Uterus (tissue), 4 donors: ENCODE results near the gene ADGRF5. TPM values are rescaled to one million over a fixed set of nuclear protein-coding genes. Genes with fewer than 3 reads are reported as not detected.

Experiments used
- DNase-seq, 2 donors: peaks; one replicate each; pipeline ENCODE4 v3.0.0-alpha.2; 2019 to 2020
- H3K27ac ChIP-seq, 2 donors: fragments of 200-600 bp; sonication (generic); 1 replicate in 1 of 2; 2 replicates in 1 of 2; pipeline ENCODE4 v1.5.1; 2016 to 2018
- H3K27me3 ChIP-seq, 2 donors: fragments of 200-600 bp; sonication (generic); one replicate each; pipeline ENCODE4 v1.5.1; 2018 to 2019; ENCODE audit warnings: control low read depth in 1 of 2
- H3K36me3 ChIP-seq, 2 donors: fragments of 200-600 bp; sonication (generic); one replicate each; pipeline ENCODE4 v1.5.1; 2019; ENCODE audit warnings: control low read depth in 1 of 2
- H3K4me1 ChIP-seq, 2 donors: fragments of 200-600 bp; sonication (generic); one replicate each; pipeline ENCODE4 v1.5.1; 2018 to 2019; ENCODE audit warnings: control low read depth in 1 of 2
- H3K4me3 ChIP-seq, 2 donors: fragments of 200-600 bp; sonication (generic); 1 replicate in 1 of 2; 2 replicates in 1 of 2; pipeline ENCODE4 v1.5.1; 2018 to 2019; ENCODE audit warnings: mild to moderate bottlenecking in 1 of 2
- H3K9me3 ChIP-seq, 2 donors: fragments of 200-600 bp; sonication (generic); one replicate each; pipeline ENCODE4 v1.5.1; 2019; ENCODE audit warnings: control low read depth in 1 of 2
- POLR2A ChIP-seq, 2 donors: fragments of 450-650 bp; IDR thresholded peaks; one replicate each; pipeline ENCODE4 v1.6.1; 2016; ENCODE audit warnings: antibody characterized with exemption in 2 of 2, mild to moderate bottlenecking in 1 of 2, moderate library complexity in 1 of 2
- intact Hi-C: fragments of 100-400 bp; cut with DNase I; formaldehyde crosslinking; loops from one replicate; pipeline ENCODE4 v1.15.1; 2023; ENCODE audit warnings: low total_unique reads
- total RNA-seq, 4 donors: library from RNA; depleted of rRNA in 3 of 4; stranded (reverse); fragments of >200 nt in 3 of 4; gene quantifications; one replicate each; pipeline versions ENCODE4 v1.1.0 to v1.2.4, GENCODE V29; 2014 to 2023
- TF ChIP-seq, protein P1 (sequence below), 4 experiments: fragments of 200-600 bp in 2 of 4; fragments of 450-650 bp in 2 of 4; sonication (generic) in 2 of 4; IDR thresholded peaks; one replicate each; pipeline ENCODE4 v1.5.1; 2016 to 2019; ENCODE audit warnings: antibody characterized with exemption in 4 of 4, mild to moderate bottlenecking in 2 of 4, moderate library complexity in 1 of 4
- donor health status: DM: yes; HTN: yes; CAD: no.

Gene ADGRF5
- total RNA-seq, 4 donors from 2014 or later: 21.5 to 51.2 (median 35.9) TPM

DNA sequence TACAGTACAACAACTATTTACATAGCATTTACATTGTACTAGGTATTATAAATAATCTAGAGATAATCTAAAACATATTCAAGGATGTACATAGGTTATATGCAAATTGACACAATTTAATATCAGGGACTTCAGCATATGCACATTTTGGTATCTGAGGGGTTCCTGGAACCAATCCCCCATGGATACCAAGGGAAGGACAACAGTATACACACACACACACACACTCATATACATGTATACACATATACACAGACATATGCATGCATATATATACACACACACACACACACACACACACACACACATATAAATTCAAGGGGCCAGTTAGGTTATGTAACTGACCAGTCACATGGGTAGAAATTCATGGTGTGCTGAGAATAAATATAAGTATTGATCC, 24.9 kb downstream of the ADGRF5 start:
- H3K9me3 ChIP-seq: no peaks in the 10 kb centered on the region
- H3K27ac ChIP-seq: no peak overlapping the region
- TF ChIP-seq POLR2A (IDR thresholded peaks at IDR 0.05): no peak
- TF ChIP-seq, protein P1, sequence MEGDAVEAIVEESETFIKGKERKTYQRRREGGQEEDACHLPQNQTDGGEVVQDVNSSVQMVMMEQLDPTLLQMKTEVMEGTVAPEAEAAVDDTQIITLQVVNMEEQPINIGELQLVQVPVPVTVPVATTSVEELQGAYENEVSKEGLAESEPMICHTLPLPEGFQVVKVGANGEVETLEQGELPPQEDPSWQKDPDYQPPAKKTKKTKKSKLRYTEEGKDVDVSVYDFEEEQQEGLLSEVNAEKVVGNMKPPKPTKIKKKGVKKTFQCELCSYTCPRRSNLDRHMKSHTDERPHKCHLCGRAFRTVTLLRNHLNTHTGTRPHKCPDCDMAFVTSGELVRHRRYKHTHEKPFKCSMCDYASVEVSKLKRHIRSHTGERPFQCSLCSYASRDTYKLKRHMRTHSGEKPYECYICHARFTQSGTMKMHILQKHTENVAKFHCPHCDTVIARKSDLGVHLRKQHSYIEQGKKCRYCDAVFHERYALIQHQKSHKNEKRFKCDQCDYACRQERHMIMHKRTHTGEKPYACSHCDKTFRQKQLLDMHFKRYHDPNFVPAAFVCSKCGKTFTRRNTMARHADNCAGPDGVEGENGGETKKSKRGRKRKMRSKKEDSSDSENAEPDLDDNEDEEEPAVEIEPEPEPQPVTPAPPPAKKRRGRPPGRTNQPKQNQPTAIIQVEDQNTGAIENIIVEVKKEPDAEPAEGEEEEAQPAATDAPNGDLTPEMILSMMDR (IDR thresholded peaks at IDR 0.05): no peak
- no peaks in the 10 kb centered on the region for H3K4me1 ChIP-seq
- no peak for DNase-seq
- H3K4me3 ChIP-seq: no peak overlapping the region
- intact Hi-C loops: no loop called here
- no peaks in the 10 kb centered on the region for H3K27me3 ChIP-seq
- no peaks in the 10 kb centered on the region for H3K36me3 ChIP-seq

DNA sequence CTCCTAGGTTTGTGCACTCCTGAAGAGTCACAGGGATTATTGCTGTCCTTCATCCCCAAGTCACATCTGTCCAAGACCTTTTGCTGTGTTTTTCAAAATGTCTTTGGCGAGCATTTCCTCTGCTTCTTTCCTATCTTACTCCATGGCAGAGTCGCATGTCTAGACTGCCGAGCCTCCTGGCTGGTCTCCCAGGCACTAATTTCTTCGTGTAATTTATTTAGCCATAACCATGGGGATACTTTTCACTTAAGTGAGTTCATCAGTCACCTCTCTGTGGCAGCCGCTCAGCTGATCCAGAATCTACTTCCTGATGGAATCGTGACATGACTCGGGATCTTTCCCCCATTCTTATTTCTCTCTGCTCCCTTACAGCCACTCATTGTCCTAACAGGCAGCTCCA, 25.8 kb downstream of the ADGRF5 start:
- no peak for TF ChIP-seq POLR2A (IDR thresholded peaks at IDR 0.05)
- TF ChIP-seq, protein P1 (IDR thresholded peaks at IDR 0.05): no peak
- no peak overlapping the region for H3K27ac ChIP-seq
- H3K4me3 ChIP-seq: no peak overlapping the region

DNA sequence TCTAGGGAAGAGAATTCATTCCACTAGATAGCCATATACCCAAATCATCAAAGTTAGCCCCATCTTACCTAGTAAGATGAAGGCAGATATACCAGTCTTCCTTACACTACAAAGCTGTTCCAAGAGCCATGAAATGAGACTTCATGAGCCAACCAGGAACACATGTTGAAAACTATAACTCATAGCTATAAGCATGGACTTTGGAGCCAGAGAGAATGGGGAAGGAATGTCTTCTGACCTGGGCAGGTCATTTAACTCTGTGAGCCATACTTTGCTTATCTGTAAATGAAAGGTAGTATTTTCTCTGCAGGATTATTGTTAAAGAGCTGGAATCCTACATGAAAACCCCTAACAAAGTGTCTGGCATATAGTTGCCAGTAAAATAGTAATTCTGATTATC, 27.3 kb downstream of the ADGRF5 start:
- Histone ChIP-seq H3K27ac (no peak overlapping the region), H3K4me1 (no peaks in the 10 kb centered on the region), H3K27me3 (no peaks in the 10 kb centered on the region), H3K36me3 (no peaks in the 10 kb centered on the region), H3K9me3 (no peaks in the 10 kb centered on the region), H3K4me3 (no peak overlapping the region)
- TF ChIP-seq, protein P1 (IDR thresholded peaks at IDR 0.05): no peak
- no peak for TF ChIP-seq POLR2A (IDR thresholded peaks at IDR 0.05)
- intact Hi-C loops: no loop called here
- DNase-seq: no peak

More for the DNA sequence above, 25.8 kb downstream of the ADGRF5 start:
- no peak for DNase-seq
- H3K27me3 ChIP-seq: no peaks in the 10 kb centered on the region
- H3K36me3 ChIP-seq: no peaks in the 10 kb centered on the region
- no peaks in the 10 kb centered on the region for H3K9me3 ChIP-seq
- intact Hi-C loops: no loop called here
- no peaks in the 10 kb centered on the region for H3K4me1 ChIP-seq

DNA sequence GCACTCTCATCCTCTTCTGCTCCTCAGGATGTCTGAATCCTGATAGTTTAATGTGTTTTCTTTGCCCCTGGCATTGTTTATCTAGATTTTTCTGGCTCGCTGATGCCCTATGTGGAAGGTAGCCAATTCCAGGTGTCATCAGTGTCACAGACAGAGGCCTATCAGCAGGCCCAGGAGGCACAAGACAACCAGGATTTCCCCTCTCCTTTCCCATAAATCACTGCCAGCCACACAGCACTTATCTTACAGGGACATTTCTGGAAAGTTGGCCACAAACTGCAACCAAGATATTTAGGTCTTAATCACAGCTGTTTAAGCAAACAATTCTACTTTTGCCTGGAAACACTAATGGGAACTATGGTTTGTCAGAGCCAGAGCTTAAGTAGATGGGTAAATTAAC, 28.1 kb downstream of the ADGRF5 start:
- no peak overlapping the region for H3K27ac ChIP-seq
- no peaks in the 10 kb centered on the region for H3K36me3 ChIP-seq
- H3K27me3 ChIP-seq: no peaks in the 10 kb centered on the region
- H3K4me3 ChIP-seq: no peak overlapping the region
- TF ChIP-seq, protein P1 (IDR thresholded peaks at IDR 0.05): no peak
- no peak for TF ChIP-seq POLR2A (IDR thresholded peaks at IDR 0.05)
- no peaks in the 10 kb centered on the region for H3K9me3 ChIP-seq
- no peaks in the 10 kb centered on the region for H3K4me1 ChIP-seq
- intact Hi-C loops: no loop called here
- DNase-seq: no peak

DNA sequence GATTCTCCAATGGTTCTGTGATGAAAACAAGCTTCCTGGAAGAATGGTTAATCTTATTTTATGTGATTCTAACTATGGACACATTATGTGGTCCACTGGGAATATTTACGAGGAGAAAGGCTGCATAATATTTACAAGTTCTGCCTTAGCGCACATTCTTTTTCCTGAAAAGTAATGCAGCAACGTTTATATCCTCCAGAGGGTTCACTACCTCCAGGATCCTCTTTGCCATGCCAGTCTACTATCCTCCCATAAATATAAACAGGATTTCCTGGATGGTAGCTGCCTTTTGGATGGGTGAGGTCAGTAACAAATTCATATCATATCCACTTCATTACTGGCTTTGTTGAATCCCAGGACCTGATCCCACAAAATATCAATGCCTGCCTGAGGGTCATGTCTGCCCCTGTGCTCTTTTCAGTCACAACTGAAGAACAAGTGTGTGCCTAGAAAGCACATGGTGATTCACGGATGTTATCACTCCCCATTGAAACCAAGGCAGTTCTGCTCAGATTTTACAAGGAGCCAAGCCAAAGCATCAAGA, 30.4 kb downstream of the ADGRF5 start:
- intact Hi-C loops: no loop called here
- no peaks in the 10 kb centered on the region for H3K9me3 ChIP-seq
- no peak overlapping the region for H3K4me3 ChIP-seq
- no peaks in the 10 kb centered on the region for H3K4me1 ChIP-seq
- TF ChIP-seq, protein P1 (IDR thresholded peaks at IDR 0.05): no peak
- no peak for TF ChIP-seq POLR2A (IDR thresholded peaks at IDR 0.05)
- H3K36me3 ChIP-seq: no peaks in the 10 kb centered on the region
- no peak overlapping the region for H3K27ac ChIP-seq
- no peaks in the 10 kb centered on the region for H3K27me3 ChIP-seq
- no peak for DNase-seq
